ENCODE results near the gene SRRM4.
"Not testable (repeated sequence)": the region's sequence is repeated elsewhere in the genome, so short reads cannot be mapped to it uniquely, and the experiment has no call there.

Gene SRRM4

DNA sequence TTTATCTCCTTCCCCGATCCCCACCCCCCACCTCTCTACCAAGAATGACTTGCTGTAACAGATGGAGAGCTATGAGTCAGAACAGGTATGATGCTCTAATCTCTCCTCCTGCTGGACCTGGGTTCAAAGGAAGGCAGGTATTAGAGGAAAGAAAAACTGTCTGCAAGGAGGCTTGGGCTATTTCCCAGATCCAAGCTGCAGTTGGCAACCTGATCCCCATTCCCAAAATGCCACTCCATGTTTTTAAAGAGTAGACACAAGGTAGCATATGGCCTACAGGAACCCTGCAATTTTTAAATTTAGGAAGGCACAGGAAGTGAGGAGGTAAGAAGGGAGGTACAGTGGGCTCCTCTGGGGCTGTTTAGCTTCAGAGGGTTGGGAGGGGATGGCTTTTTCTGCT, 33.0 kb downstream of the SRRM4 start:
- no peak for DNase-seq (ENCODE audit: low read depth, low spot score)
- POLR2A ChIA-PET, result no interaction called here
- TF ChIP-seq, protein P1, sequence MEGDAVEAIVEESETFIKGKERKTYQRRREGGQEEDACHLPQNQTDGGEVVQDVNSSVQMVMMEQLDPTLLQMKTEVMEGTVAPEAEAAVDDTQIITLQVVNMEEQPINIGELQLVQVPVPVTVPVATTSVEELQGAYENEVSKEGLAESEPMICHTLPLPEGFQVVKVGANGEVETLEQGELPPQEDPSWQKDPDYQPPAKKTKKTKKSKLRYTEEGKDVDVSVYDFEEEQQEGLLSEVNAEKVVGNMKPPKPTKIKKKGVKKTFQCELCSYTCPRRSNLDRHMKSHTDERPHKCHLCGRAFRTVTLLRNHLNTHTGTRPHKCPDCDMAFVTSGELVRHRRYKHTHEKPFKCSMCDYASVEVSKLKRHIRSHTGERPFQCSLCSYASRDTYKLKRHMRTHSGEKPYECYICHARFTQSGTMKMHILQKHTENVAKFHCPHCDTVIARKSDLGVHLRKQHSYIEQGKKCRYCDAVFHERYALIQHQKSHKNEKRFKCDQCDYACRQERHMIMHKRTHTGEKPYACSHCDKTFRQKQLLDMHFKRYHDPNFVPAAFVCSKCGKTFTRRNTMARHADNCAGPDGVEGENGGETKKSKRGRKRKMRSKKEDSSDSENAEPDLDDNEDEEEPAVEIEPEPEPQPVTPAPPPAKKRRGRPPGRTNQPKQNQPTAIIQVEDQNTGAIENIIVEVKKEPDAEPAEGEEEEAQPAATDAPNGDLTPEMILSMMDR (IDR thresholded peaks at IDR 0.05; ENCODE audit: insufficient read depth, low read length, missing control alignments), result no peak
- CTCF ChIA-PET, result interaction anchor here (1.2 kb wide), 1 partner anchor 399 kb away, joined by 4 read pairs; no protein-coding TSS in a partner anchor
- H3K4me3 ChIP-seq (ENCODE audit: low read depth, low read length), result no peak overlapping the region

DNA sequence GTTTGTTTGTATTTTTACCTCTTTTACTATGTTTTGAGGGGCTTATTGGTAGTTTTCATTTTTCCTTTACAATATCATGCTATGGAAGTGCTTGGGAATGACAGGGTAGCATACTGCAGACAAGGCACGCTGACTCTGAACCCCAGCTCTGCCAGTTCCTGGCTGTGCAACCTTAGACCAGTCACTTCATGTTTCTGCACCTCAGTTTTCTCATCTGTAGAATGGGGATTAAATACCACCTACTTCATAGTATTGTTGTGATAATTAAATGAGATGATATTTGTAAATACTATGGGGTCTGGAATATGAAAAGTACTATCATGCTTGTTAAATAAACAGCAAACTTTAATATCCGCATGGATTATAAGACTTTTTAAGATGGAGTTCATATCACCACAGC, 35.4 kb downstream of the SRRM4 start:
- ChIA-PET POLR2A (no interaction called here), CTCF (no interaction called here)
- TF ChIP-seq, protein P1 (IDR thresholded peaks at IDR 0.05; ENCODE audit: insufficient read depth, low read length, missing control alignments), result no peak
- no peak for DNase-seq (ENCODE audit: low read depth, low spot score)
- H3K4me3 ChIP-seq (ENCODE audit: low read depth, low read length), result no peak overlapping the region

DNA sequence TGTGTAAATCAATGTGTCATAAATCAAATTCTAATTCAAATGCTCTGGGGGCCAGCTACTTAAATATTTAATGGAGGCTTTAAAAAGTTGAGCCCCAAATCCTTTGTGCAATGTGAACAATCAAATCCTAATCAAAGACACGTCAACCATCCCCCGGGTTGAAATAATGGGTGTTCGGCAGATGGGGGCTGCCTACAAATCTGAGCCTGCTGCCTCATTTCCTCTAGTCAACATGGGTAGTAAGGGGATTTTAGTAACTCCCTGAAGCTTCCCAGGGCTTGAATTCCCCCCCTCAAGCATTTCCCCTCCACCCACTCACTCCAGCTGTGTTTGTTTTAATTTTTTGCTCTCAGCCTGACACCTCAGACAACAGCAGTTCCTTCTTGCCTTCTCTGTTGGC, 37.8 kb downstream of the SRRM4 start:
- POLR2A ChIA-PET, result no interaction called here
- H3K4me3 ChIP-seq (ENCODE audit: low read depth, low read length), result no peak overlapping the region
- DNase-seq (ENCODE audit: low read depth, low spot score), result no peak
- CTCF ChIA-PET, result no interaction called here
- TF ChIP-seq, protein P1 (IDR thresholded peaks at IDR 0.05; ENCODE audit: insufficient read depth, low read length, missing control alignments), result no peak

DNA sequence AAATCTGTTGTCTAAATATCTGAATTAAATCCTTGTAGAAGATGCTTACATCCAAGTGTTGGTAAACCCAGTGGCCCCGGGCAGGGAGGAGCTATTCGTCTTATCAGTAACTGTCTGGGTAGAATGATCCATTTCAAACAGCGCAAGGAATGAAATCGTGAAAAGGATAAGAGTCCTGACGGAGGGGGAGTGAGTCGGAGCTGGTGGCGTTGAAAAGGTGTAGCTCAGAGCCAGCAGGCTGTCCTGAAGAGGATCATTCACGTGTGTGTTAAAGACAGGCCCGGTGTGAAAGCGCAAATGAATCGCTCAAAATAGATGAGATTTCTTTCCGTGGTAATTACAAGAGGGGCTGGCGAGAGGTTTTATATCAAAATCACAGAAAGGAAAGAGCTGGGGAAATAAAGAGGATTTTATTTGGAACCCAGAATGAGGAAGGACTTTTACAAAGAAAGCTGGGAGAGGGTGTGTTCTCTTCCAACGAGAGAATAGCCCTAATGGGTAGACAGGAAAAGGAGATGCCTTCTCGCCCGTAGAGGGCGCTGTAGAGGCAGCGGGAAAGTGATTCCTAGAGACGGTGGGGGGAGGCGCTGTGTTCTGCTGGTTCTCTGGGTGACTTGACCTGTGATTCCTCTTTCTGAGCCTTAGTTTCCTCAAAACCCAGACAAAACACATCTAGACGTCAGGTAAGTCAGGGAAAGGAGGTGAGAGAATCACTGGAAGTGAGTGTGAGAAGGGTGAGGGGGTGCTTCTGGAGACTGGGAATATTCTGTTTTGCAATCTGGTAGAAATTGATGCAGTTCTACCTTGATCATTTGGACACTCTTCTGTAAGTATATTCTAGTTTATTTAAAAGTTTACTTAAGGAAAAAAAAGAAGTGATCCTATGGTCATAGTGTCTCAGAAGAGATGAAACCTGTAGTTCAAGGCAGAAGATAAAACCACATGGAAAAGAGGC, 39.3 kb downstream of the SRRM4 start:
- ChIA-PET CTCF (interaction anchor here (0.7 kb wide), 1 partner anchor 16 kb away, joined by 3 read pairs; no protein-coding TSS in a partner anchor), POLR2A (no interaction called here)
- no peak overlapping the region for H3K4me3 ChIP-seq (ENCODE audit: low read depth, low read length)
- DNase-seq (ENCODE audit: low read depth, low spot score), result no peak
- TF ChIP-seq, protein P1 (IDR thresholded peaks at IDR 0.05; ENCODE audit: insufficient read depth, low read length, missing control alignments), result no peak

DNA sequence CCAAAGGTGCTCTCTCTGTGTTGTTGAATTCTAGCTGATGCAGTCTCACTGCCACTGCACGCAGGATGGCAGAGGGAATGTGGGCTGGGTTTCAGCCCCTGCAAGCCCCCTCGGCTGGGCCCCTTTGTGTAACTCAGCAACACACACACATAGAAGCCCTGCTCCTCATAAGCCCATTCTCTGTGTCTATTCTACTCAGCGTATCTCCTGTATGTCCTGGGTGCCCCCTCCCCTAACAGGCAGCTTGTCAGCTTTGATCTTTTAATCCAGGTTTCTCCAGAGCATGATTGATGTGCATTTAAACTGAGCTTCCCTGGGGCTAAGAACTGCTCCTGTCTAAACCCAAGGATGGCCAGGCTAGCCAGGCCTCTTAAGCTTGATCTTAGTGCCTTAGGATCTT, 43.0 kb downstream of the SRRM4 start:
- TF ChIP-seq, protein P1 (IDR thresholded peaks at IDR 0.05; ENCODE audit: insufficient read depth, low read length, missing control alignments), result no peak
- H3K4me3 ChIP-seq (ENCODE audit: low read depth, low read length), result no peak overlapping the region
- no peak for DNase-seq (ENCODE audit: low read depth, low spot score)
- ChIA-PET POLR2A (no interaction called here), CTCF (no interaction called here)

DNA sequence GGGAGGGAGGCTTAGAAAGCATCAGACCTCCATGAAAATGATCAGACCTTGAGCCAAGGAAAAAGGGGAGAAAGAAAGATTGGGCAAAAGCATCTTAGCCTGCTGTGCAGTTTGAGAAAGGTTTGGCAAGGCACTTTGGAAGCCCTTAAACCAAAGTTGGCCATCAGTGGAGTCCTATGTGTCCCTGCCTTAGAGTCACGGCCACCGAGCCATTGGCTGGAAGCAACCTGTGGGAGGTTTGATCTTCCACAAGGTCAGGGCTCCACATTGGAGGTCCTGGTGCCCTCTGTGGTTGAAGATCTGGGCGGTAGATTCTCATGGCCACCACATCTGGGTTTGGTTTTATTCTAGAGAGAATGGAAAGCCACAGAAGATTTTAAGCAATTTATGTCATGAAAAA, 44.4 kb downstream of the SRRM4 start:
- H3K4me3 ChIP-seq (ENCODE audit: low read depth, low read length), result no peak overlapping the region
- ChIA-PET POLR2A (no interaction called here), CTCF (no interaction called here)
- DNase-seq (ENCODE audit: low read depth, low spot score), result no peak
- TF ChIP-seq, protein P1 (IDR thresholded peaks at IDR 0.05; ENCODE audit: insufficient read depth, low read length, missing control alignments), result no peak

DNA sequence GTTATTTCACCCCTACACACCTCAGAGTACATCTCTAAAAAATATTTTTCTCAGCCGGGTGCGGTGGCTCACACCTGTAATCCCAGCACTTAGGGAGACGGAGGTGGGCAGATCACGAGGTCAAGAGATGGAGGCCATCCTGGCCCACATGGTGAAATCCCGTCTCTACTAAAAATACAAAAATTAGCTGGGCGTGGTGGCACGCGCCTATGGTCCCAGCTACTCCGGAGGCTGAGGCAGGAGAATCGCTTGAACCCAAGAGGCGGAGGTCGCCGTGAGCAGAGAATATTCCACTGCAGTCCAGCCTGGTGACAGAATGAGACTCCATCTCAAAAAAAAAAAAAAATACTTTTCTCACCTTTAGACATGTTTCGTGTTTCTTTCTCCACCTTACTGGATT, 52.0 kb downstream of the SRRM4 start:
- DNase-seq (ENCODE audit: low read depth, low spot score); CTCF ChIA-PET; POLR2A ChIA-PET; H3K4me3 ChIP-seq (ENCODE audit: low read depth, low read length): not testable (repeated sequence)
